ENCODE measurements around the gene GRK3. TPM values are rescaled to one million over a fixed set of nuclear protein-coding genes. Genes with fewer than 3 reads are reported as not detected.
"Not testable (repeated sequence)": the region's sequence is repeated elsewhere in the genome, so short reads cannot be mapped to it uniquely, and the experiment has no call there.

The GRK3 gene
- total and polyA plus RNA-seq, 2 of the 4 experiments (the other 2 are of a cell fraction): 0.58 to 1.6 TPM

- H3K14ac ChIP-seq (replicated peaks; ENCODE audit: low read depth, low read length); H3K4me1 ChIP-seq (ENCODE audit: control insufficient read depth, insufficient read depth, low read length); H3K4me3 ChIP-seq (ENCODE audit: insufficient read depth, low read depth, low read length); POLR2A ChIA-PET (ENCODE audit: unreplicated experiment); H3K18ac ChIP-seq (ENCODE audit: low read depth, low read length); DNase-seq; H3K4ac ChIP-seq (ENCODE audit: low read depth, low read length); H4K20me1 ChIP-seq (ENCODE audit: insufficient read depth, low read length); H3K4me2 ChIP-seq (ENCODE audit: low read depth, low read length); CTCF ChIA-PET; dilution Hi-C loops (cut with HindIII; ENCODE audit: low sequenced_read_pairs, unreplicated experiment); intact Hi-C loops (cut with micrococcal nuclease); H4K91ac ChIP-seq (ENCODE audit: insufficient read depth, low read depth, low read length); H2BK15ac ChIP-seq (ENCODE audit: low read depth, low read length); H3K9me1 ChIP-seq (ENCODE audit: insufficient read depth, low read length); H2AK5ac ChIP-seq (ENCODE audit: low read depth, low read length); H2AK9ac ChIP-seq (replicated peaks; ENCODE audit: low read depth, low read length, poor library complexity); H3K23ac ChIP-seq (ENCODE audit: low read depth, low read length); H3K27ac ChIP-seq (ENCODE audit: insufficient read depth, low read length); H3K56ac ChIP-seq (ENCODE audit: extremely low read depth, insufficient read depth, low read length); BruUV-seq (replicated peaks); H3K36me3 ChIP-seq (ENCODE audit: control insufficient read depth, insufficient read depth, low read length); H2AFZ ChIP-seq (replicated peaks; ENCODE audit: low read length, poor library complexity); in situ Hi-C loops (cut with MboI; ENCODE audit: low sequenced_read_pairs); H4K8ac ChIP-seq (ENCODE audit: low read depth in 2 of 2, low read length in 2 of 2); ATAC-seq (ENCODE audit: low read depth); H2BK5ac ChIP-seq (ENCODE audit: low read depth, low read length, poor library complexity, severe bottlenecking); H2BK120ac ChIP-seq (ENCODE audit: low read depth, low read length); H4K5ac ChIP-seq (ENCODE audit: low read depth, low read length); H3K9me3 ChIP-seq (ENCODE audit: control insufficient read depth, insufficient read depth, low read length); H3K79me1 ChIP-seq (ENCODE audit: low read depth in 1 of 2, low read length in 2 of 2); H2BK20ac ChIP-seq (ENCODE audit: low read depth, low read length); H3K9ac ChIP-seq (ENCODE audit: low read depth, low read length): not testable (repeated sequence)
- peaks cover 22% of the 10 kb centered on the region for H3K27me3 ChIP-seq (ENCODE audit: control insufficient read depth, insufficient read depth, low read length)
- no CpG with 5 or more reads among the region's 2 CpGs for WGBS, 2 experiments (ENCODE audit: extremely low coverage in 2 of 2, insufficient read length in 1 of 2)
Observed at GRCh38 chr22:25568066-25568465, 3.6 kb downstream of the GRK3 start.

Measured in IMR-90 (cell line).